Activated CD4-positive, alpha-beta T cell treated with anti-CD3 and anti-CD28 coated beads, Interleukin-2, amount 10 ng/mL, durations not matched to agents 7 days and 5 days (primary cell): ENCODE measurements around the gene RAI1. TPM values are rescaled to one million over a fixed set of nuclear protein-coding genes. Genes with fewer than 3 reads are reported as not detected.
A peak's percentile ranks its signal among the peaks of the same experiment; 100 is the strongest.
"Not testable (repeated sequence)": the region's sequence is repeated elsewhere in the genome, so short reads cannot be mapped to it uniquely, and the experiment has no call there.

Experiments
- CTCF ChIA-PET: fragments of 350-600 bp; sonication (Branson Sonifier 250); formaldehyde crosslinking; loops from one replicate; lab custom pipeline; 2021; ENCODE audit warnings: antibody characterized with exemption; lab: Charles Lee
- POLR2A ChIA-PET: fragments of 350-600 bp; sonication (Branson Sonifier 250); formaldehyde crosslinking; loops from one replicate; lab custom pipeline; 2021; ENCODE audit warnings: antibody characterized with exemption; lab: Charles Lee
- DNase-seq: peaks from one replicate; pipeline ENCODE4 v3.0.0-alpha.2; 2020
- H3K27ac Mint-ChIP-seq: one replicate; pipeline ENCODE4 v1.8.0; 2021; ENCODE audit warnings: mild to moderate bottlenecking, moderate library complexity, mixed read lengths
- H3K27me3 Mint-ChIP-seq: one replicate; pipeline ENCODE4 v1.8.0; 2021; ENCODE audit warnings: mixed read lengths
- H3K36me3 Mint-ChIP-seq: one replicate; pipeline ENCODE4 v1.8.0; 2021; ENCODE audit warnings: low read depth, mixed read lengths
- H3K4me1 Mint-ChIP-seq: one replicate; pipeline ENCODE4 v1.8.0; 2021; ENCODE audit warnings: mixed read lengths
- H3K4me3 Mint-ChIP-seq: one replicate; pipeline ENCODE4 v1.8.0; 2021; ENCODE audit warnings: mild to moderate bottlenecking, moderate library complexity, mixed read lengths
- H3K9me3 Mint-ChIP-seq: one replicate; pipeline ENCODE4 v1.8.0; 2021; ENCODE audit warnings: mixed read lengths
- total RNA-seq, 2 experiments: library from RNA; stranded (reverse); gene quantifications; one replicate each; pipeline ENCODE4 v1.2.3, GENCODE V29; 2021

Gene RAI1
- total RNA-seq: 10 to 100 TPM; 18.1 to 18.5 TPM

DNA sequence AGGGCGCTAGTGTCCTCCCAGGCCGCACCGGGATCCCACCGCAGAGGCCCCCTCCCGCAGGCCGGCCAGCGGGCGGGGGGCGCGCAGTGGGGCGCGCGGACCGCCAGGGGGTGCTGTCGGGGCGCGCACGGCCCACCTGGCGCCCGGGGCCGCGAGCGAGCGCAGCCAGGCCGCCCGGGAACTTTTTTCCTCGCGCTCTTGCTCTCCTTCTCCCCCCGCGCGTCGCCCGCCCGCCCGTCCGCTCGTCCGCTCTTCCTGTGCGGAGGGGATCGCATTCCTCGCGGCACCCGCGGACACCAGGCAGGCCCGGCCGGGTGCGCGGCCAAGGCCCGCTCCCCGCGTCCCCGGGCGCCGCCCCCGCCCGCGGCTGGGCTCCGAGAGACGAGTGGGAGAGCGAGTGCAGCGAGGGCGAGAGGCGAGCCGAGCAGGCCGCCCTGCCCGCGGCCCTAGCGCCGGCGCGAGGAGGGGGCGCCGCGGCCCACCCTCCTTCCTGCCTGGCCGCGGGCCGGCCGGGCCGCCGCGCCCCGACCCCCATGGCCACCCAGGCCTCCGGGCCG is at the start of gene RAI1:
TSS of gene RAI1 (plus strand) at position 272 of the 557 bp plus-strand sequence. CDS start 111,491 bp downstream, outside the sequence.
- no peaks in the 10 kb centered on the region for H3K36me3 Mint-ChIP-seq
- H3K9me3 Mint-ChIP-seq: no peaks in the 10 kb centered on the region
- peaks cover 37% of the 10 kb centered on the region for H3K4me1 Mint-ChIP-seq
- H3K27ac Mint-ChIP-seq: peak within 1 kb of the TSS; percentile 85
- POLR2A ChIA-PET: no interaction called here
- H3K27me3 Mint-ChIP-seq: peaks cover 9% of the 10 kb centered on the region
- H3K4me3 Mint-ChIP-seq: peak within 1 kb of the TSS; percentile 85
- CTCF ChIA-PET: interaction anchor here (0.6 to 2.8 kb wide), 17 partner anchors 9 to 255 kb away, joined by 3 to 20 read pairs (median 3); no protein-coding TSS in a partner anchor
- peak; percentile 66 for DNase-seq

GRCh38 chr17:17632690-17633089 is 48.6 kb upstream of the RAI1 start:
- H3K27ac Mint-ChIP-seq, H3K36me3 Mint-ChIP-seq: not testable (repeated sequence)

DNA sequence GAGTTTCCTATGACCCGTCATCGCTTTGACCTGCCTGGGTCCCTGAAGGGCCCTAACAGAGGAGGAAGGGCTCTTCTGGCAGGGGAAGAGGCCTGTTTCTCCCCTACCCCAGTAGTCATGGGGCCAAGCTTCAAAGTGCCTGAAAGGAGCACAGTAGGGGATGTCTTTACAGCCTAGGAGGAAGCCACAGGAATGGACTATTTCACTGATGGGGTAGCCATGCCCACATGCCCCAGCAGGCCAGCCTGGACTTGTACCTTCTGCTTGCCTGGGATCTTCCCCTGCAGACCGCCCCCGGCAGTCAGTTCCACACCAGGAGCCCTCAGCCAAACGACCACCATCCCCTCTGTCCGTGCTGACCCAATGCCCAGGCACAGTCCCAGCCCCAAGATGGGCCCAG is 47.9 kb upstream of the RAI1 start:
- CTCF ChIA-PET: interaction anchor here (0.8 to 1.5 kb wide), 2 partner anchors 9 to 14 kb away, joined by 3 to 5 read pairs; no protein-coding TSS in a partner anchor
- no peak for DNase-seq
- Mint-ChIP-seq H3K27ac (no peak overlapping the region), H3K36me3 (peaks cover 2% of the 10 kb centered on the region), H3K4me3 (no peak overlapping the region), H3K27me3 (no peaks in the 10 kb centered on the region), H3K9me3 (peaks cover 2% of the 10 kb centered on the region), H3K4me1 (peaks cover 11% of the 10 kb centered on the region)
- POLR2A ChIA-PET: no interaction called here

More at GRCh38 chr17:17632690-17633089, 48.6 kb upstream of the RAI1 start:
- CTCF ChIA-PET: interaction anchor here (0.8 to 1.6 kb wide), 6 partner anchors 9 to 286 kb away, joined by 3 to 5 read pairs (median 3); no protein-coding TSS in a partner anchor
- H3K4me3 Mint-ChIP-seq, H3K9me3 Mint-ChIP-seq, H3K27me3 Mint-ChIP-seq, POLR2A ChIA-PET, DNase-seq: not testable (repeated sequence)
- H3K4me1 Mint-ChIP-seq: peaks cover 11% of the 10 kb centered on the region

DNA sequence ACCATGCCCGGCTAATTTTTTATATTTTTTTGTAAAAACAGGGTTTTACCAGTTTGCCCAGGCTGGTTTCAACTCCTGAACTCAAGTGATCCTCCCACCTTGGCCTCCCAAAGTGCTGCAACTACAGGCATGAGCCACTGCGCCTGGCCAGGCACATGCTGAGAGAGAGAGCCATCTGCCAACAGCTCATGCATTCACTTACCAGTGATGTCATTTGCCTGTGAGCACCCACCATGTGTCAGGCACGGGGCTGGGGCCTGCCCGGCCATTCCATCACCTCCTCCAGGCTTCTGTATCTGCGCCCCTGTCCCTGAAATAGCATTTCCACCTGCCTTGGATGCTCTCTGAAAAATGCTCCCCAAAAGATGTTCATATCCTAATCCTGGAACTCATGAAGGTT is 46.1 kb upstream of the RAI1 start:
- Mint-ChIP-seq H3K9me3 (no peaks in the 10 kb centered on the region), H3K36me3 (no peaks in the 10 kb centered on the region), H3K4me1 (no peaks in the 10 kb centered on the region), H3K27me3 (no peaks in the 10 kb centered on the region), H3K4me3 (no peak overlapping the region), H3K27ac (no peak overlapping the region)
- CTCF ChIA-PET: interaction anchor here (0.5 to 0.9 kb wide), 3 partner anchors 9 to 19 kb away, joined by 3 to 4 read pairs (median 3); no protein-coding TSS in a partner anchor
- POLR2A ChIA-PET: no interaction called here
- no peak for DNase-seq

GRCh38 chr17:17635537-17636271 is 45.6 kb upstream of the RAI1 start:
- CTCF ChIA-PET: interaction anchor here (0.5 to 1.5 kb wide), 4 partner anchors 9 to 281 kb away, joined by 3 to 5 read pairs (median 4); no protein-coding TSS in a partner anchor
- H3K4me3 Mint-ChIP-seq, H3K27me3 Mint-ChIP-seq, H3K9me3 Mint-ChIP-seq, H3K4me1 Mint-ChIP-seq, POLR2A ChIA-PET, DNase-seq, H3K27ac Mint-ChIP-seq, H3K36me3 Mint-ChIP-seq: not testable (repeated sequence)

DNA sequence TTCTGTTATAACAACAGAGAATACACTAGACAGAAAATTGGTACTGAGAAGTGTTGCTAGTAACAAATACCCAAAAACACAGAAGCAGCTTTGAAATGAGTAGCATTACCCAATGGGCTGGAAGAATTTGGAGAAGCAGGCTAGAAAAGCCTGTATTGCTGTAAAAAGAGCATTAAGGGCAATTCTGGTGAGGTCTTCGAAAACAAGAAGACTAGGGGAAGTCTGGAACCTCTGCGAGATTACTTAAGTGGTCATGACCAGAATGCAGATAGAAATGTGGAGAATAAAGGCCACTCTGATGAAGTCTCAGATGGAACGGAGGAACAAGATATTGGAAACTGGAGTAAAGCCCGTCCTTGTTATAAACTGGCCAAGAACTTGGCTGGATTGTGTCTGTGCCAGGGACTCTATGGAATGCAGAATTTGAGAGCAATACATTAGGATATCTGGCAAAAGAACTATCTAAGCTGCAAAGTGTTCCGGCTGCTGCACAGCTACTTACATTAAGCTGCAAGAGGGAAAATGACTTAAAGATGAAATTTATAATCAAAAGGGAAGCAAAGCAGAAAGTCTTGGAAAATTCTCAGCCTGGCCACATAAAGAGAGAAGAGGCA is 44.9 kb upstream of the RAI1 start:
- DNase-seq: no peak
- Mint-ChIP-seq H3K27ac (no peak overlapping the region), H3K9me3 (no peaks in the 10 kb centered on the region), H3K36me3 (no peaks in the 10 kb centered on the region), H3K4me1 (no peaks in the 10 kb centered on the region), H3K4me3 (no peak overlapping the region), H3K27me3 (no peaks in the 10 kb centered on the region)
- ChIA-PET CTCF (interaction anchor here (0.9 to 1.5 kb wide), 4 partner anchors 8 to 285 kb away, joined by 3 to 5 read pairs (median 3); no protein-coding TSS in a partner anchor), POLR2A (interaction anchor here (0.7 kb wide), 1 partner anchor 17 kb away, joined by 3 read pairs; no protein-coding TSS in a partner anchor)

GRCh38 chr17:17638467-17638866 is 42.8 kb upstream of the RAI1 start:
- no peaks in the 10 kb centered on the region for H3K9me3 Mint-ChIP-seq
- H3K36me3 Mint-ChIP-seq: no peaks in the 10 kb centered on the region
- H3K4me3 Mint-ChIP-seq: no peak overlapping the region
- ChIA-PET CTCF (interaction anchor here (0.7 kb wide), 1 partner anchor 708 kb away, joined by 3 read pairs; no protein-coding TSS in a partner anchor), POLR2A (no interaction called here)
- no peaks in the 10 kb centered on the region for H3K4me1 Mint-ChIP-seq
- no peak overlapping the region for H3K27ac Mint-ChIP-seq
- H3K27me3 Mint-ChIP-seq: no peaks in the 10 kb centered on the region
- no peak for DNase-seq

DNA sequence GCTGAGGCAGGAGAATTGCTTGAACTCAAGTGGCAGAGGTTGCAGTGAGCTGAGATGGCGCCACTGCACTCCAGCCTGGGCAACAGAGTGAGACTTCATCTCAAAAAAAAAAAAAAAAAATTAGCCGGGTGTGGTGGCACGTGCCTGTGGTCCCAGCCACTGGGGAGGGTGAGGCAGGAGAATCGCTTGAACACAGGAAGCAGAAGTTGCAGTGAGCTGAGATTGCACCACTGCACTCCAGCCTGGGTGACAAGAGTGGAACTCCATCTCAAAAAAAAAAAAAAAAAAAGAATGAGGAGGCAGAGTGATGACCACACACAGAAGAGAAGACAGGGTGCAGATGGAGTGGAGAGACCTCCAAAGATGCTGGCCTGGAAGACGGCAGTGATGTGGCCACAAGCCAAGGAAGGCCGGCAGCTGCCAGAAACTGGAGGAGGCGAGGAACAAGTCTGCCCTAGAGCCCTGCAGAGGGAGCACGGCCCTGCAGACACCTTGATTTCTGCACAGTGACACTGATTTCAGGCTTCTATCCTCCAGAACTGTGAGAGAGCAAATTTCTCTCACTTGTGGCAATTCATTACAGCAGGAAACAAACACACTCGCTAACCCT is 41.5 kb upstream of the RAI1 start:
- DNase-seq, POLR2A ChIA-PET, H3K9me3 Mint-ChIP-seq, H3K36me3 Mint-ChIP-seq, H3K4me3 Mint-ChIP-seq, H3K4me1 Mint-ChIP-seq, H3K27me3 Mint-ChIP-seq, H3K27ac Mint-ChIP-seq: not testable (repeated sequence)
- CTCF ChIA-PET: interaction anchor here (0.6 to 0.7 kb wide), 2 partner anchors 212 to 393 kb away, joined by 3 read pairs; no protein-coding TSS in a partner anchor

DNA sequence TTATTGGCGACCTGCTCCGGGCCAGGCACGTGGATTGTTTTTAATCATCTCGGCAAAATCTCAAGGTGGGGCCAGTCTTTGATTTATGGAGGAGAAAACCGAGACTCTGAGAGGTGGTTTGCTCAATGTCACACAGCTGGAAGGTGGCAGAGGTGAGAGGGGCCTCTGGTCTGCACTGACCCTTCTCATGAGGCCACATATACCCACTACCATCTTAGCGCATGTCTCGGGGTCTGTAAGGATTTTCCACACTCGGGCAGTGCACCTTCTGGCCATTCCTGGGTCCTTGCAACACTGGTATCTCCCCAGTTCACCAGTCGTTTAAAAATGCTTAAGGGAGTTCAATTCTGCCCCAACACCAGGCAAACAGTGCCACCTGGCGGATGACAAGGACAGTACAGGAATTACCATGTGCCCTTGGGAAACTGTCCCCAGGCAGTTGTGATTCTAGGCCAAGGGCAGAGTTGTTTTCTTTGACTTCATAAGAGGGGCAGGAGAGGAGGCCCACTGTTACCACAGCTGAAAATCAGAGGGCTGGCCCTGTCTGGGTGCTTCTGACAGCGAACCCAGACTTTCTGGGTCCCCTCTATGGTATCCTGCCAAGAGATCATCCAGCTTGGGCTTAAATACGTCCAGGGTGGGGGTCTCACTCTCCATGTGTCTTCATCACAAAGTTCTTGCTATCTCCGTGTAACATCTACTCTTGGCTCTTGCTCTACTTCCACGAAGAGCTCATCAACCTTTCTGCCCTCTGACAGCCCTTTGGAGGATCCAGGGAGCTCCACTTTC is 39.4 kb upstream of the RAI1 start:
- no peak overlapping the region for H3K27ac Mint-ChIP-seq
- ChIA-PET POLR2A (no interaction called here), CTCF (interaction anchor here (0.6 to 2.3 kb wide), 22 partner anchors 9 to 874 kb away, joined by 3 to 13 read pairs (median 4); partner anchors contain the start of gene RASD1)
- no peaks in the 10 kb centered on the region for H3K27me3 Mint-ChIP-seq
- no peak overlapping the region for H3K4me3 Mint-ChIP-seq
- no peaks in the 10 kb centered on the region for H3K4me1 Mint-ChIP-seq
- peak; percentile 87 for DNase-seq
- peaks cover 2% of the 10 kb centered on the region for H3K9me3 Mint-ChIP-seq
- no peaks in the 10 kb centered on the region for H3K36me3 Mint-ChIP-seq

DNA sequence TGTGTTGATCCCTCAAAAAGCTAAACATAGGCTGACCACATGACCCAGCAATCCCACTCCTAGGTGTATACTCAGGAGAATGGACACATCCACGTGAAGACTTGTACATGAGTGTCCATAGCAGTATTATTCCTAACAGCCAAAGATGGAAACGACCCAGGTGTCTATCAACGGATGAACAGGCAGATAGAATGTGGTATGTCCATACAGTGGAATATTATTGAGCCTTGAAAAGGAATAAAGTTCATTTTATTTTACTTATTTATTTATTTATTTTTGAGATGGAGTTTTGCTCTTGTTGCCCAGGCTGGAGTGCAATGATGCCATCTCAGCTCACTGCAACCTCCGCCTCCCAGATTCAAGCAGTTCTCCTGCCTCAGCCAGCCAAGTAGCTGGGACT is 36.1 kb upstream of the RAI1 start:
- H3K36me3 Mint-ChIP-seq, H3K9me3 Mint-ChIP-seq, DNase-seq, H3K4me1 Mint-ChIP-seq, H3K27ac Mint-ChIP-seq, H3K4me3 Mint-ChIP-seq, POLR2A ChIA-PET, H3K27me3 Mint-ChIP-seq: not testable (repeated sequence)
- CTCF ChIA-PET: interaction anchor here (0.9 kb wide), 1 partner anchor 9 kb away, joined by 3 read pairs; no protein-coding TSS in a partner anchor

GRCh38 chr17:17645961-17646360 is 35.3 kb upstream of the RAI1 start:
- Mint-ChIP-seq H3K9me3 (peaks cover 2% of the 10 kb centered on the region), H3K36me3 (no peaks in the 10 kb centered on the region), H3K4me3 (no peak overlapping the region), H3K27me3 (peaks cover 3% of the 10 kb centered on the region), H3K4me1 (no peaks in the 10 kb centered on the region), H3K27ac (no peak overlapping the region)
- POLR2A ChIA-PET: no interaction called here
- DNase-seq: no peak
- CTCF ChIA-PET: no interaction called here
